GM23338 (cell line): ENCODE data around the gene EYA2. TPM values are rescaled to one million over a fixed set of nuclear protein-coding genes. Genes with fewer than 3 reads are reported as not detected.

Experiments used
- ATAC-seq: fragments of 200-7000 bp; cut with Tn5 transposase; 3 replicates; pipeline ENCODE4 v1.9.1; 2020
- DNase-seq: peaks from one replicate; pipeline ENCODE4 v3.0.0-alpha.2; 2015; ENCODE audit warnings: low spot score
- H2AFZ ChIP-seq: fragments of 200-600 bp; sonication (generic); 2 replicates; pipeline ENCODE4 v1.8.0; 2016; ENCODE audit warnings: antibody characterized with exemption, mild to moderate bottlenecking, moderate library complexity
- H3F3A ChIP-seq: fragments of 200-600 bp; sonication (generic); replicated peaks from 2 replicates; pipeline ENCODE4 v1.8.0; 2017; ENCODE audit warnings: antibody characterized with exemption, mixed run types, low read depth
- H3K27ac ChIP-seq: fragments of 200-600 bp; sonication (generic); 2 replicates; pipeline ENCODE4 v1.6.1; 2016; ENCODE audit warnings: low read depth
- H3K27me3 ChIP-seq: fragments of 200-600 bp; sonication (generic); 2 replicates; pipeline ENCODE4 v1.8.0; 2016; ENCODE audit warnings: mild to moderate bottlenecking, mixed run types, moderate library complexity; ENCODE audit not compliant: insufficient read depth
- H3K36me3 ChIP-seq: fragments of 200-600 bp; sonication (generic); 2 replicates; pipeline ENCODE4 v1.8.0; 2016; ENCODE audit warnings: mild to moderate bottlenecking; ENCODE audit not compliant: insufficient read depth
- H3K4me1 ChIP-seq: fragments of 200-600 bp; sonication (generic); 2 replicates; pipeline ENCODE4 v1.8.0; 2016; ENCODE audit warnings: mild to moderate bottlenecking, moderate library complexity; ENCODE audit not compliant: insufficient read depth
- H3K4me2 ChIP-seq: fragments of 200-600 bp; sonication (generic); 2 replicates; pipeline ENCODE4 v1.7.1; 2017; ENCODE audit warnings: mixed run types
- H3K4me3 ChIP-seq: fragments of 200-600 bp; sonication (generic); 2 replicates; pipeline ENCODE4 v1.6.1; 2016; ENCODE audit warnings: mixed run types
- H3K79me2 ChIP-seq: fragments of 200-600 bp; sonication (generic); replicated peaks from 2 replicates; pipeline ENCODE4 v1.8.0; 2017; ENCODE audit warnings: mild to moderate bottlenecking; ENCODE audit not compliant: insufficient read depth
- H3K9me2 ChIP-seq: fragments of 200-600 bp; sonication (generic); 2 replicates; pipeline ENCODE4 v1.8.0; 2017; ENCODE audit not compliant: insufficient read depth
- H4K20me1 ChIP-seq: fragments of 200-600 bp; sonication (generic); replicated peaks from 2 replicates; pipeline ENCODE4 v1.8.0; 2017; ENCODE audit warnings: mild to moderate bottlenecking; ENCODE audit not compliant: insufficient read depth
- H3K27ac Mint-ChIP-seq: 2 replicates; pipeline ENCODE4 v1.8.0; 2020; ENCODE audit warnings: inconsistent platforms, mild to moderate bottlenecking, moderate library complexity, mixed read lengths
- H3K27me3 Mint-ChIP-seq: 3 replicates; pipeline ENCODE4 v1.8.0; 2022; ENCODE audit warnings: low read depth, mild to moderate bottlenecking, moderate library complexity, mixed read lengths, inconsistent platforms; ENCODE audit not compliant: insufficient read depth, poor library complexity
- H3K36me3 Mint-ChIP-seq: 3 replicates; pipeline ENCODE4 v1.8.0; 2021; ENCODE audit warnings: low read depth, mild to moderate bottlenecking, inconsistent platforms, moderate library complexity, mixed read lengths
- H3K4me1 Mint-ChIP-seq: 3 replicates; pipeline ENCODE4 v1.8.0; 2020; ENCODE audit warnings: mild to moderate bottlenecking, inconsistent platforms, mixed read lengths
- H3K4me3 Mint-ChIP-seq: 3 replicates; pipeline ENCODE4 v1.8.0; 2021; ENCODE audit warnings: moderate library complexity, mild to moderate bottlenecking, inconsistent platforms, mixed read lengths
- H3K9me3 Mint-ChIP-seq: 3 replicates; pipeline ENCODE4 v1.8.0; 2020; ENCODE audit warnings: moderate library complexity, mild to moderate bottlenecking, inconsistent platforms, mixed read lengths
- CTCF ChIP-seq, 2 experiments: fragments of 200-600 bp in 1 of 2; sonication (generic) in 1 of 2; conservative IDR thresholded peaks; 2 replicates each; pipeline versions ENCODE4 v1.5.1 to v1.6.1; 2016 to 2017; ENCODE audit warnings: antibody characterized with exemption in 2 of 2, low read depth in 2 of 2, mild to moderate bottlenecking in 2 of 2, moderate library complexity in 1 of 2
- EZH2 ChIP-seq: fragments of 200-600 bp; sonication (generic); IDR thresholded peaks from one replicate; pipeline ENCODE4 v1.8.0; 2017; ENCODE audit warnings: antibody characterized with exemption, mild to moderate bottlenecking, low read depth; ENCODE audit not compliant: unreplicated experiment
- JUNB ChIP-seq: IDR thresholded peaks from one replicate; pipeline ENCODE4 v1.6.1; 2016; ENCODE audit warnings: antibody characterized with exemption; ENCODE audit not compliant: unreplicated experiment
- POLR2AphosphoS5 ChIP-seq: IDR thresholded peaks from 2 replicates; pipeline ENCODE4 v1.6.1; 2016; ENCODE audit warnings: antibody characterized with exemption, low read depth
- STAT1 ChIP-seq: IDR thresholded peaks from one replicate; pipeline ENCODE4 v1.6.1; 2016; ENCODE audit warnings: antibody characterized with exemption; ENCODE audit not compliant: unreplicated experiment
- ZNF331 ChIP-seq: fragments of 250-450 bp; sonication (Bioruptor Pico); IDR thresholded peaks from 2 replicates; pipeline ENCODE4 v1.5.0; 2020; ENCODE audit warnings: low read depth, mild to moderate bottlenecking, moderate library complexity
- ZNF462 ChIP-seq: fragments of 250-450 bp; sonication (Bioruptor Pico); IDR thresholded peaks from 2 replicates; pipeline ENCODE4 v1.5.0; 2020; ENCODE audit warnings: mild to moderate bottlenecking, moderate library complexity
- polyA plus RNA-seq: library from polyadenylated mRNA; unstranded; fragments of >200 nt; fragmentation: Nextera tagmentation; extraction: Ambion mirVana; gene quantifications from 2 replicates; pipeline ENCODE4 v1.2.1, GENCODE V29; 2016
- total RNA-seq: library from RNA; depleted of rRNA; stranded (reverse); fragments of >200 nt; shearing (Covaris generic); gene quantifications from 2 replicates; pipeline ENCODE4 v1.2.3, GENCODE V29; 2014

The EYA2 gene
- total and polyA plus RNA-seq, 2 experiments from 2014 or later: 0.50 to 0.56 TPM

- no peak for TF ChIP-seq EZH2
- no peak for TF ChIP-seq ZNF462 (CRISPR knock-in tag)
- TF ChIP-seq STAT1: no peak
- no peak for TF ChIP-seq JUNB
- no peak for TF ChIP-seq POLR2AphosphoS5
- TF ChIP-seq ZNF331 (CRISPR knock-in tag): no peak
Observed at GRCh38 chr20:47067776-47068175, 173.1 kb downstream of the EYA2 start (continued).

- Histone ChIP-seq H3K27ac (no peak overlapping the region), H3K4me3 (no peak overlapping the region), H2AFZ (no peak overlapping the region), H3K9me2 (no peaks in the 10 kb centered on the region; the same call in 1 of the 2 replicates), H3F3A (no peaks in the 10 kb centered on the region), H3K36me3 (no peaks in the 10 kb centered on the region), H3K4me2 (no peak overlapping the region), H3K27me3 (no peaks in the 10 kb centered on the region), H4K20me1 (no peaks in the 10 kb centered on the region), H3K4me1 (no peaks in the 10 kb centered on the region), H3K79me2 (no peaks in the 10 kb centered on the region)
- ATAC-seq (no peak), DNase-seq (no peak)
- Mint-ChIP-seq H3K4me3 (no peak overlapping the region), H3K36me3 (peaks cover 10% of the 10 kb centered on the region; the same call in 2 of the 3 replicates), H3K4me1 (no peaks in the 10 kb centered on the region), H3K9me3 (peaks cover 36% of the 10 kb centered on the region), H3K27me3 (peaks cover 4% of the 10 kb centered on the region), H3K27ac (no peak overlapping the region)
- TF ChIP-seq POLR2AphosphoS5 (no peak), JUNB (no peak), CTCF (conservative IDR thresholded peaks at IDR 0.05; ENCODE audit: low read depth in 2 of 2) (no peak), ZNF462 (CRISPR knock-in tag) (no peak), STAT1 (no peak)
Observed at GRCh38 chr20:47070176-47070575, 175.5 kb downstream of the EYA2 start.
